ENCODE measurements around the gene SLC25A1. TPM values are rescaled to one million over a fixed set of nuclear protein-coding genes. Genes with fewer than 3 reads are reported as not detected.
"Not testable (repeated sequence)": the region's sequence is repeated elsewhere in the genome, so short reads cannot be mapped to it uniquely, and the experiment has no call there.

SLC25A1 gene
- polyA plus RNA-seq, 1 experiment = 36.9 TPM

DNA sequence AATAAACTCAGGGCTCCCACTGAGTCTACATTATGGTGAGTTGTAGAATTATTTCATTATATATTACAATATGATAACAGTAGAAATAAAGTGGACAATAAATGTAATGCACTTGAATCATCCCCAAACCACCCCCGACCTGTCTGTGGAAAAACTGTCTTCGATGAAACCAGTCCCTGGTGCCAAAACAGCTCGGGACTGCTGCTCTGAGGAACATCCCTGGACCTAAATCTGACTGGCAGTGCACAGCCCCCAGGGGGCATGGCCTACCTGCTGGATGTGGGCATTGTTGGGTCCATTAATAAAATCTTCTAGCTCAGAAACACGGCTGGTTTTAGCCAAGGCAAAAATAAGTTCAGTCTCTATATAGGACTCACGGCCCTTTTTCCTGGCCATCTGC is 29.3 kb upstream of the SLC25A1 start:
- no peak for DNase-seq (ENCODE audit: low read depth)
- Histone ChIP-seq H3K36me3 (ENCODE audit: control insufficient read depth, insufficient read depth, low read length) (peaks cover 5% of the 10 kb centered on the region), H3K4me3 (ENCODE audit: low read depth, low read length) (no peak overlapping the region), H3K27me3 (ENCODE audit: control insufficient read depth, insufficient read depth, low read length) (no peaks in the 10 kb centered on the region)
- ChIA-PET CTCF (interaction anchor here (1.4 kb wide), 1 partner anchor 8 kb away, joined by 3 read pairs; no protein-coding TSS in a partner anchor), POLR2A (no interaction called here)
- TF ChIP-seq, protein P1, sequence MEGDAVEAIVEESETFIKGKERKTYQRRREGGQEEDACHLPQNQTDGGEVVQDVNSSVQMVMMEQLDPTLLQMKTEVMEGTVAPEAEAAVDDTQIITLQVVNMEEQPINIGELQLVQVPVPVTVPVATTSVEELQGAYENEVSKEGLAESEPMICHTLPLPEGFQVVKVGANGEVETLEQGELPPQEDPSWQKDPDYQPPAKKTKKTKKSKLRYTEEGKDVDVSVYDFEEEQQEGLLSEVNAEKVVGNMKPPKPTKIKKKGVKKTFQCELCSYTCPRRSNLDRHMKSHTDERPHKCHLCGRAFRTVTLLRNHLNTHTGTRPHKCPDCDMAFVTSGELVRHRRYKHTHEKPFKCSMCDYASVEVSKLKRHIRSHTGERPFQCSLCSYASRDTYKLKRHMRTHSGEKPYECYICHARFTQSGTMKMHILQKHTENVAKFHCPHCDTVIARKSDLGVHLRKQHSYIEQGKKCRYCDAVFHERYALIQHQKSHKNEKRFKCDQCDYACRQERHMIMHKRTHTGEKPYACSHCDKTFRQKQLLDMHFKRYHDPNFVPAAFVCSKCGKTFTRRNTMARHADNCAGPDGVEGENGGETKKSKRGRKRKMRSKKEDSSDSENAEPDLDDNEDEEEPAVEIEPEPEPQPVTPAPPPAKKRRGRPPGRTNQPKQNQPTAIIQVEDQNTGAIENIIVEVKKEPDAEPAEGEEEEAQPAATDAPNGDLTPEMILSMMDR (IDR thresholded peaks at IDR 0.05; ENCODE audit: insufficient read depth, low read depth, low read length) = no peak

- Histone ChIP-seq H3K4me3 (ENCODE audit: low read depth, low read length) (no peak overlapping the region), H3K36me3 (ENCODE audit: control insufficient read depth, insufficient read depth, low read length) (peaks cover 5% of the 10 kb centered on the region), H3K27me3 (ENCODE audit: control insufficient read depth, insufficient read depth, low read length) (no peaks in the 10 kb centered on the region)
- no peak for DNase-seq (ENCODE audit: low read depth)
- TF ChIP-seq, protein P1 (IDR thresholded peaks at IDR 0.05; ENCODE audit: insufficient read depth, low read depth, low read length) = no peak
- POLR2A ChIA-PET = no interaction called here
- CTCF ChIA-PET = no interaction called here
Measured at GRCh38 chr22:19207401-19207808, 28.9 kb upstream of the SLC25A1 start.

GRCh38 chr22:19206287-19206686 is 27.8 kb upstream of the SLC25A1 start:
- POLR2A ChIA-PET = no interaction called here
- CTCF ChIA-PET = interaction anchor here (0.8 to 1.0 kb wide), 2 partner anchors 13 to 19 kb away, joined by 3 to 4 read pairs; no protein-coding TSS in a partner anchor
- TF ChIP-seq, protein P1 (IDR thresholded peaks at IDR 0.05; ENCODE audit: insufficient read depth, low read depth, low read length) = no peak

DNA sequence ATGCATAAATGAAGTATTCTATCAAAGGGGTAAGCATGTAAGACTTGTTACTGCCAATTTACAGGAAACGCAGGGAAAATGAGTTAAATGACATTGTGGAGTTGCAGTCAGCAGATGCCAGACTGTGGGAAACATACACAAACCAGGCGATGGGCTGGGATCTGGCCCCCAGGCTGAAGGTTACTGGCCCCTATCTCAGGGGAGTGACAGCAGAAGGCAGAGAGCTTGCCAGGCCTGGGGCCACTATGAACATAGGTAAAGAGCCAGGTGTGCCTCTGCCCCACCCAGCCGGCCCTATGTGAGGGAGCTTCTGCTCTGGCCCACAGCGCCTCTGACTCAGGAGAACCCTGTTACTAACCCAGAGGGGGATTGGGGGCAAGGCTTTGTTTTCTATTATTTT is 26.1 kb upstream of the SLC25A1 start:
- POLR2A ChIA-PET = no interaction called here
- TF ChIP-seq, protein P1 (IDR thresholded peaks at IDR 0.05; ENCODE audit: insufficient read depth, low read depth, low read length) = no peak
- Histone ChIP-seq H3K36me3 (ENCODE audit: control insufficient read depth, insufficient read depth, low read length) (no peaks in the 10 kb centered on the region; the same call in none of the 2 replicates), H3K27me3 (ENCODE audit: control insufficient read depth, insufficient read depth, low read length) (no peaks in the 10 kb centered on the region), H3K4me3 (ENCODE audit: low read depth, low read length) (no peak overlapping the region)
- DNase-seq (ENCODE audit: low read depth) = no peak
- CTCF ChIA-PET = interaction anchor here (1.1 kb wide), 1 partner anchor 25 kb away, joined by 3 read pairs; no protein-coding TSS in a partner anchor

More at GRCh38 chr22:19206287-19206686, 27.8 kb upstream of the SLC25A1 start:
- Histone ChIP-seq H3K27me3 (ENCODE audit: control insufficient read depth, insufficient read depth, low read length) (no peaks in the 10 kb centered on the region), H3K36me3 (ENCODE audit: control insufficient read depth, insufficient read depth, low read length) (peaks cover 5% of the 10 kb centered on the region), H3K4me3 (ENCODE audit: low read depth, low read length) (no peak overlapping the region)
- DNase-seq (ENCODE audit: low read depth) = no peak

DNA sequence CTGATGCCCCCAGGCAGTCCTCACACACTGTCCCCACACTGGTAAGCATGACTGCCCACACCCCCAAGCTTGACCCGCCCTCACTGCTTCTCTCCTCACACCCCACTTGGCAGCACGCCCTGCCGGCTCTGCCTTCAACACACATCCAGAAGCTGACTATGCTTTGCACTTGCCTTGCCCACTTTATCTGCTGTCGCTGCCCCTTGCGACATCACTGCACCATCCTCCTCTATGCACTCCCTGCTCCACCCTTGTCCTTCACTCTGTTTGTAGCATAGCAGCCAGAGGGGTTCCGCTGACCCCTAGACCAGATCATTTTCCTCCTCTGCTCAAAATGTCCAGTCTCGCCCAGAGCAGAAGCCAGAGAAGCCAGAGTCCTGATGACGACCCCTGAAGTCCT is 25.3 kb upstream of the SLC25A1 start:
- Histone ChIP-seq H3K27me3 (ENCODE audit: control insufficient read depth, insufficient read depth, low read length) (no peaks in the 10 kb centered on the region), H3K36me3 (ENCODE audit: control insufficient read depth, insufficient read depth, low read length) (no peaks in the 10 kb centered on the region; the same call in 1 of the 2 replicates), H3K4me3 (ENCODE audit: low read depth, low read length) (no peak overlapping the region)
- no peak for DNase-seq (ENCODE audit: low read depth)
- TF ChIP-seq, protein P1 (IDR thresholded peaks at IDR 0.05; ENCODE audit: insufficient read depth, low read depth, low read length) = no peak
- CTCF ChIA-PET = no interaction called here
- POLR2A ChIA-PET = no interaction called here

DNA sequence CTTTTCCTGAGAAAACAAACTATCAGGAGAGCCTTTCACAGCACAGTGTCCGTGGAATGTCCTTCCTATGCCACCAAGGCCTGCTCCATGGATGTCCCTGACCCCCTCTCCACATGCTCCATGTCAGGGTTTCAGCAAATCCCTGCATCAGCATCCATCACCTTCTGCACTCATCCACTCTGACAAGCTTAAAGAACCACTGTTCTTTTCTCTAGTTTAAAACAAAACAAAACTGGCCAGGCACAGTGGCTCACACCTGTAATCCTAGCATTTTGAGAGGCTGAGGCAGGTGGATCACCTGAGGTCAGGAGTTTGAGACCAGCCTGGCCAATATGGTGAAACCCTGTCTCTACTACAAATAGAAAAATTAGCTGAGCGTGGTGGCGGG is 24.3 kb upstream of the SLC25A1 start:
- POLR2A ChIA-PET; CTCF ChIA-PET; H3K4me3 ChIP-seq (ENCODE audit: low read depth, low read length); DNase-seq (ENCODE audit: low read depth); H3K27me3 ChIP-seq (ENCODE audit: control insufficient read depth, insufficient read depth, low read length); H3K36me3 ChIP-seq (ENCODE audit: control insufficient read depth, insufficient read depth, low read length): not testable (repeated sequence)

All from BJ (cell line).